NCI-H345 (cell line): ENCODE data around the gene CREB5.

ENCODE experiments used
- DNase-seq: peaks from one replicate; lab custom pipeline; 2025; lab: John Stamatoyannopoulos, UW

The CREB5 gene

GRCh38 chr7:28748933-28749584 lies 336.7 kb downstream of the CREB5 start:
- DNase-seq = no peak

GRCh38 chr7:28749638-28750037 lies 337.3 kb downstream of the CREB5 start:
- DNase-seq = no peak

GRCh38 chr7:28750981-28751380 lies 338.7 kb downstream of the CREB5 start:
- DNase-seq = no peak

GRCh38 chr7:28753613-28754012 lies 341.3 kb downstream of the CREB5 start:
- DNase-seq = no peak

GRCh38 chr7:28754027-28754426 lies 341.7 kb downstream of the CREB5 start:
- DNase-seq = no peak

- DNase-seq = no peak
Measured at GRCh38 chr7:28754447-28754846, 342.1 kb downstream of the CREB5 start.

GRCh38 chr7:28755255-28755654 lies 342.9 kb downstream of the CREB5 start:
- no peak for DNase-seq

- no peak for DNase-seq
Measured at GRCh38 chr7:28758186-28758585, 345.9 kb downstream of the CREB5 start.

GRCh38 chr7:28759475-28759971 lies 347.2 kb downstream of the CREB5 start:
- peak; percentile 64 for DNase-seq

GRCh38 chr7:28761505-28761904 lies 349.2 kb downstream of the CREB5 start:
- DNase-seq = no peak

GRCh38 chr7:28762651-28763050 lies 350.3 kb downstream of the CREB5 start:
- DNase-seq = no peak

GRCh38 chr7:28766359-28766758 lies 354.0 kb downstream of the CREB5 start:
- DNase-seq = no peak

- no peak for DNase-seq
Measured at GRCh38 chr7:28767356-28767755, 355.0 kb downstream of the CREB5 start.

GRCh38 chr7:28768577-28769147 lies 356.3 kb downstream of the CREB5 start:
- no peak for DNase-seq

GRCh38 chr7:28771906-28772622 lies 359.7 kb downstream of the CREB5 start:
- no peak for DNase-seq

- DNase-seq = peak; percentile 13
Measured at GRCh38 chr7:28773423-28774145, 361.3 kb downstream of the CREB5 start.

- DNase-seq = peak; percentile 76
Measured at GRCh38 chr7:28774261-28774988, 362.1 kb downstream of the CREB5 start.

- no peak for DNase-seq
Measured at GRCh38 chr7:28776463-28777157, 364.3 kb downstream of the CREB5 start.

GRCh38 chr7:28778786-28779185 lies 366.5 kb downstream of the CREB5 start:
- DNase-seq = no peak

GRCh38 chr7:28779954-28780353 lies 367.6 kb downstream of the CREB5 start:
- DNase-seq = no peak

GRCh38 chr7:28782362-28782761 lies 370.0 kb downstream of the CREB5 start:
- no peak for DNase-seq
